A549 treated with Mapracorat at 1 μM for 4 hours (cell line): ENCODE results near the gene KRR1. TPM values are rescaled to one million over a fixed set of nuclear protein-coding genes. Genes with fewer than 3 reads are reported as not detected.

Experiments used
- total RNA-seq: library from RNA; stranded (reverse); fragments of 200-300 nt; extraction: Qiagen RNA extraction; gene quantifications from 5 replicates; pipeline ENCODE4 v1.2.3, GENCODE V29; 2022

Gene KRR1
- total RNA-seq: 53.2 to 77.1 TPM (median 58.0 TPM) in 5 replicates

DNA sequence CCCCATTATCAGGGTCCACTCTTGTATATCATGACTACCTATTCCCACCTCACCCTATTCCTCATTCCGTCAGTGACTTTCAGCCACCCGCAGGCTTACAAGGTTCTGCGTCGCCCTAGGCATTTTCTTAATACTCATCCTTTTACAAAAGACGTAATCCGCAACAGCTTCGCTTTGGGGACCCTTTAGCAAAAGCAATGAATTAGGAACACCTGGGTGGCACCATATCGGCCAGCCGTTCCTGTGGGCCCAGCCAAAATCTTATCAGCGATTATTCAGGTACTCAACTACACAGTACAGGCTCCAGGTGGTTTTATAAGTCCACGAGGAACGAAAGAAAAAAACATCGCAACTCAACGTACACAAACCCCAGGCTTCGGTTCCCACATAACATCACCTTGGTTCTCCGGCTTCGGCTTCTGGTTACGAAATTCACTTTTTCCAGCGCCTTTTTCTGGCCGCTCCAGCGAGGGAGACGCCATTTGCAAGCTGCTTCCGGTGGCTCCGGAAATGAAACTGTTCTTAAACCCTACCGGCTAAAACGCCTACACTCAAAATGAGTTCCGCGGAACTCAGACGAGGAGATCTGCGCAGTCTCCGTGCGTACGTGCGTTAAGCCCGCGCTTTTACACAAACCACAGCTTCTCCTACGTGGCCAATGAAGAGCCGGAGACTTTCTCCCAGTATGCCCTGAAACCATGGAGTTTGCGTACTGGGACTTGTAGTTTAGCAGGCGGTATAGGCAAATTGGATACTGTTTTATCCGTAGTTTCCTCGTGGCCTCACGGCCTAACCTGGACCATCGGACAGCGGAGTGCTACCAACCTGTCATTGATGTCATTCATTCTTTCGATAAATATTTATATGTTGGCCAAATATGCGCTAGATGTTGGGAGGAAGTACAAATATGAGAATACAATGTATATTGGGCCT, at the start of gene KRR1:
Gene KRR1, minus strand, starts transcription at position 494 of the 933 bp plus-strand sequence. Its CDS starts 12 bp downstream, at position 482.

DNA sequence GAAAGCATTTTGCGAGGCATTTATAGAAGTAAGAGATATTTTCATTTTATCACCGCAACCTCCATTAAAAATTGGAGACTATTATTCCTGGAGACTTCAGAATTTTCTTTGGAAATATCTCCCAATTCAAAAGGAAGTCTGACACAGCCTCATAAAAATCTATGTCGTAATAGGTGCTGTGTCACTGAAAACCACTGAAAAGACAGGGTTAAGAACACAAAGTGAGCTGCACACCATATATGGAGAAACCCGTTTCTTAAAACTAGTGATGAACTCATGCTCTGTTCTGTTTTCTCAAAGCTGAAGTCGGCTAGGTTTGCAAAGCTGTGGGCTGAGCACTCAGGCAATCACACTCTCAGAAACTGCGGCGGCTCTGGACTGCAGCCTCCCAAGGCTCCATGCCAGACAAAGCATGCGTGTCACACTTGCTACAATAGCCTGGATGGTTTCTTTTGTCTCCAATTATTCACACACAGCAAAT, 30.9 kb downstream of the KRR1 start, which contains the start of gene GLIPR1:
Gene GLIPR1, plus strand, starts transcription at position 287 of the 481 bp plus-strand sequence. Its CDS starts 126 bp downstream, at position 413.

Other genes with a start within 250 kb of the KRR1 start
- gene CAPS2, start 181.3 kb downstream of the KRR1 start, total RNA-seq: 0.90 to 1.6 TPM (median 1.4 TPM) in 5 replicates
- gene GLIPR1L1, start 176.9 kb downstream of the KRR1 start, total RNA-seq: not detected in 5 replicates
- 0.09 to 0.33 TPM (median 0.24 TPM) in 5 replicates for gene GLIPR1L2, start 120.5 kb downstream of the KRR1 start, total RNA-seq
- gene GLIPR1, start 30.9 kb downstream of the KRR1 start, total RNA-seq: 24.6 to 33.6 TPM (median 28.0 TPM) in 5 replicates